ENCODE measurements around the gene HTT. TPM values are rescaled to one million over a fixed set of nuclear protein-coding genes. Genes with fewer than 3 reads are reported as not detected.

HTT gene
- total RNA-seq, result 26.1 and 26.5 TPM in 2 replicates

GRCh38 chr4:3074078-3074845, at the start of gene HTT, which contains the start of gene HTT-AS:
TSS of gene HTT (plus strand) at chr4:3074681. CDS start at chr4:3074826, 145 bp downstream.
TSS of gene HTT-AS (minus strand) at chr4:3074538.

GRCh38 chr4:3248811-3249661, 174.6 kb downstream of the HTT start, which contains the start of gene MSANTD1:
TSS of gene MSANTD1 (plus strand) at chr4:3249159. CDS start at chr4:3249223, 64 bp downstream.

GRCh38 chr4:3292571-3293400, 218.3 kb downstream of the HTT start, which contains the start of gene RGS12:
TSS of gene RGS12 (plus strand) at chr4:3293021. CDS start at chr4:3316171, 23,150 bp downstream.

Other genes starting within 250 kb of the HTT start
- 79.7 and 104 TPM in 2 replicates for gene ADD1, start 230.8 kb upstream of the HTT start, total RNA-seq
- 21.7 and 28.2 TPM in 2 replicates for gene NOP14, start 111.3 kb upstream of the HTT start, total RNA-seq
- 3.4 and 3.7 TPM in 2 replicates for gene GRK4, start 111.1 kb upstream of the HTT start, total RNA-seq
- not detected in 2 replicates for gene HTT-AS, start 143 bp upstream of the HTT start, total RNA-seq
- gene MSANTD1, start 174.5 kb downstream of the HTT start, total RNA-seq, result 0.23 TPM in 1 of 2 replicates, not detected in the other
- 34.1 and 43.4 TPM in 2 replicates for gene RGS12, start 218.3 kb downstream of the HTT start, total RNA-seq

All from hair follicular keratinocyte (primary cell).